Right renal pelvis (tissue), 4 donors: Measurements from ENCODE around the gene SLC7A10. TPM values are rescaled to one million over a fixed set of nuclear protein-coding genes. Genes with fewer than 3 reads are reported as not detected.

Experiments
- DNase-seq, 4 donors: peaks; one replicate each; pipeline ENCODE4 v3.0.0-alpha.2; 2013; ENCODE audit warnings: low read depth in 4 of 4, low spot score in 3 of 4, missing footprints in 1 of 4
- polyA plus RNA-seq, 4 donors: library from polyadenylated mRNA; unstranded; fragments of 120-200 nt; gene quantifications; one replicate each; pipeline ENCODE4 v1.2.1, GENCODE V29; 2013; ENCODE audit not compliant: insufficient read length in 4 of 4

The SLC7A10 gene
- polyA plus RNA-seq: under 1 TPM; 0.27 to 0.54 (median 0.40) TPM

DNA sequence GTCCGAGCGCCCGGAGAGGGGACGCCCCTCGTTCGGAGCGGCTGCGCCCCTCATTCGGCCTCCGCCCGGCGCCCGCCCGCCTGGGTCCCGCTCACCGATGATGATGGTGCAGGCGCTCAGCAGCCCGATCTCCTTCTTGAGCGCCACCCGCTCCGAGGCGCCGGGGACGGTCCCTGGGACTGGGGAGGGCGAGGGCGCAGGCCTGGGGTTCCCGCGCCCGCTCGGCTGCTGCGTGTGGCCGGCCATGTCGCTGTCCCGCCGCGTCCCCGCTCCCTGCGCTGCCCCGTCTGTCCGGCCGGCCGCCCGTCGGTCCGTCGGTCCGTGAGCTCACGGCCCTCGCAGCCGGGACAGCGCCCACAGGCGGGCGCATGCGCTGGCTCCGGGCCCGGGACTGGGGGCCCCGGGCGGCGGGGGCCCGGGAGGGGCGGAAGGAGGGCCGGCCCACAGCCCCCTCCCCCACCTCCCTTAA, at the start of gene SLC7A10:
SLC7A10 (minus strand) TSS at position 393 of the 469 bp plus-strand sequence; CDS start at position 246, 147 bp downstream.
- no peak for DNase-seq

DNA sequence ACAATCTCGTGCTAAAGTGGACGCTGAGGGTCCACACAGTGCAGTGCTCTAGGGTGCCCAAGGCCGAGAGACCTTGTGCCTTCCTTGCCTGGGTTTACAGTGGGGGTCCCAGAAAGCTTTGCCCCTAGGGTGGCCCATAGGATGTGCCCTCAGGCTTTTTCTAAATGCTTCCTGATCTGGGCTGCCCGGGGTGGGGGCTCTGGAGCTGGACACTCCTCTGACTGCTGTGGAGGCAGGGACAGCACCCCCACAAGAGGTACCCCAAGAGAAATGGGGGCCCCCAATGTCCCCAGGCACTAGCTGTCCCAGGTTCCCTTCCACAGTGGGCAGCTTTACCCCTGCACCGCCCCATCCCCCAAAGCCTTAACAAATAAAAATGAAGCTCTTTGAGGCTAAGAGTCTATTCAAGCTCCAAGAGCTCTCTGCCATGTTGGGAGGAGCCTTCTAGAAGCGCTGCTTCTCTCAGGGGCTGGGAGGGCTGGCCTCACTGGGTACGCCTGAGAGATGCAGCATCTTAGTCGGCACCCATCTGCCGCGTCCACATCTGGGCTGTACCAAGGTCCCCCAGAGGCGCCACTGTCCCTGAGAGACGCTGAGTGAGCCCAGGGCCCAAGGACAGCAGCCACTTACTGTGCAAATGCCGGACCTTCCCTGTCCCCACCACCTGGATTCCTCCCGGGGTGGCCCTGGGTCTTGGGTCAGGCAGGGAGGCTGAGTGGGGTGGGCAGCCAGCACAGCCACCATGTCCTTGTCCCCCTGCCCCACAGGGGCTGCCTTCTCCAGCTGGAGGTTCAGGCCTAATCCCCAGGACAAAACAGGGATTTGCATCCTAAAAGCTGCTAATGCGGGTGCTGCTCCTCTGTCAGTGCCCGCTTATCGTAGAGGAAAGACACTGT, 49.3 kb upstream of the SLC7A10 start:
- DNase-seq: no peak

DNA sequence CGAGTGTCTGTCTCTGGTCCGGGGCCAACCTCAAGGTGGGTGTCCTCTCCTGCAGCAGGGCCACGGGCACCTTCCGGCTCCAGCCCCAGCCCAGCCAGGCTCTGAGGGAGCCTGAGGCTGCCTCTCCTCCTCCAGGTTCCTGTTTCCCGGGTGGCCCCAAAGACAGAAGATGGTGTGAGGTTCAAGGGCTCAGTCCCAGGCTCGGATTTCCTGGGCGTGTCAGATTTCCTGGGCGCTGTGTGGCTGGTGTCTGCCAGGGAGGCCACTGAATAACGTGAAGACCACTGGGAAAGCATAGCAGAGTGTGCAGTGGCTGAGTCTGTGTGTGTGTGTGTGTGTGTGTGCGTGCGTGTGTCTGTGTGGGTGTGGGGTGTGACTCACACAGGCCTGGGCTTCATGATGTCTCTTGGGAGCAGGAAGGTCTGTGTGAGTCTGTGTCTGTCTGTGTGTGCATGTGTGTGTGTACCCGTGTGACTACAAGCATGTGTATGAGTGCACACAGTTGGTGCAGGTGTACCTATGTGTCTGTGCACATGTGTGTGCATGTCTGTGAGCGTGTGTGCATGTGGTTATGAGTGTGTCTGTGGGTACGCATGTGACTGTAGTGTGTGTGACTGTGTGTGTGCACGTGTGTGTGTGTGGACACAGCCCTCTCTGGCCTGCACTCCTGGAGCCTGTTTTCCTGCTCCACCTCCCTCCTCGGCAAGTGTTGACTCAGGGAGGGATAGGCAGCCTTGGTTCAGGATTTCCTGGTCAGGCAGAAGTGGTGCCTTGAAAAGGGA, 48.4 kb upstream of the SLC7A10 start:
- DNase-seq: no peak

DNA sequence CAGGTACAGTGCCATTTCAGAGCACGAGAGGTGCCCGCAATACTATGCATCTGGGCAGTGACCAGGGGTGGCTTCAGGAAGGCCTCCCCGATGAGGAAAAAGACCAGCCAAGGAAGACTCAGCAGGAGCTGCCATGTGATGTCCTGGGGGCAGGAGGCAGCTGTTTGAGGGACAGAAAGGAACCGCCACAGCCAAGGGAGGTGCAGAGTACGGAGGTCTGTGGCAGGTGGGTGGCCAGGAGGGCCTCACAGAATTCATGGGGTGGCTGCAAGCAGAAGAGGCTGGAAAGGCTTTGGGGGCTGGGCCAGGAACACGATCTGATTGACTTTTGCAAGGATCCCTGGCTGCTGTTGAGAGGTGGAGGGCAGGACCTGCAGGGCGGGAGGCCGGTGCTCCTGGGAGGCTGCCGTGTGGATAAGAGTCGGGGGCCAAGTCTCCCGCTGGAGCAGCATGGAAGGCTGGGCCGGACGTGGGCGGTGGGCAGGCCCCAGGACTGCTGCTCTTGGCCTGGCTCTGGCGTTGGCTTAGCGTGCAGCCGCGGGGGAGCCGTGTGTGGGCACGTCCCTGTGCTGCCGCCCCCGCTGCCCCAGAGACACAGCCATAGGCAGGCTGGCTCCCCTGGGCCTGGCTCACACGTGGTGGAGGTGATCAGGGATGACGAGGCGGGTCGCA, 47.6 kb upstream of the SLC7A10 start:
- DNase-seq: no peak

DNA sequence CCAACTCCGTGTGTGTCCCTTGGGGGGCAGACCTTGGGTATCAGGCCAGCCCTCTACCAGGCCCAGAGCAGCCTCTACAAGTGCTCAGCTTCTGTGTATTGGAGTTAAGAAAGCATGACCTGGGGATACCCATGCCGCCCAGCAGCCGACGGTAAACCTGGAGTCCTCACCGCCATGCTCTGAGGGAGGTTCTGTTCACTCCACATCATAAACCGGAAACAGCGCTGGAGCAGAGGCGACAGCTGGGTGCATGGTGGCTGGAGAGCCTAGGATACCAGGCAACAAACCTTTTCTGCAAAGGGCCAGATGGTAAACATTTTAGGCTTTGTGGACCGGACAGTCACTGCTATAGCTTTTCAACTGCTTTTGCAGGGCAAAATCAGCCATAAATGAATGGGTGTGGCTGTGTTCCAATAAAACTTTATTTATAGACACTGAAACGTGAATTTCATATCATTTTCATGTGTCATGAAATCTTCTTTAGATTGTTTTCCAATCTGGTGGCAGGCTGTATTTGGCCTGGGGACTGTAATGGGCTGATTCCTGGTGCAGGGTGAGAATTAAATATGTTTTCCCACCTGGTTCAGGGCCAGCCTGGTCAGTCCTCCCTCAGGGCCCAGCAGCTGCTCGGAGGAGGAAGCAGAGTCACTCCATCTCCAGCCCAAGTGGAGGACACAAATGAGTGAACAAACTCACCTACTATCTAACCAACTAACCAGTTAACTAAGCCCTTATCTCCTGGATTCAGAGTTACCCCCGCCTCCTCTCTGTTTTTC, 45.8 kb upstream of the SLC7A10 start:
- DNase-seq: no peak

DNA sequence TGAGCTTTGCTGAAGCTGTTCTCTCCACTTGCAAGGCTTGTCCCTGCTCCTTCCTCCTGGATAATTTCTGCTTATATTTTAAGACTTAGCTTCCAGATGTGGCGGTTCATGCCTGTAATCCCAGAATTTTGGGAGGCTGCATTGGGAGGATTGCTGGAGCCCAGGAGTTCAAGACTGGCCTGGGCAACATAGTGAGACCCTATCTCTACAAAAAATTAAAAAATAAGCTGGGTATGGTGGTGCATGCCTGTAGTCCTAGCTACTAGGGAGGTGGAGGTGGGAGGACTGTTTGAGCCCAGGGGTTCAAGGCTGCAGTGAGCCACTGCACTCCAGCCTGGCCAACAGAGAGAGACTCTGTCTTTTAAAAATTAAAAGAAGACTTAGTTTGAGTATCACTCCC, 45.1 kb upstream of the SLC7A10 start:
- DNase-seq: no peak

DNA sequence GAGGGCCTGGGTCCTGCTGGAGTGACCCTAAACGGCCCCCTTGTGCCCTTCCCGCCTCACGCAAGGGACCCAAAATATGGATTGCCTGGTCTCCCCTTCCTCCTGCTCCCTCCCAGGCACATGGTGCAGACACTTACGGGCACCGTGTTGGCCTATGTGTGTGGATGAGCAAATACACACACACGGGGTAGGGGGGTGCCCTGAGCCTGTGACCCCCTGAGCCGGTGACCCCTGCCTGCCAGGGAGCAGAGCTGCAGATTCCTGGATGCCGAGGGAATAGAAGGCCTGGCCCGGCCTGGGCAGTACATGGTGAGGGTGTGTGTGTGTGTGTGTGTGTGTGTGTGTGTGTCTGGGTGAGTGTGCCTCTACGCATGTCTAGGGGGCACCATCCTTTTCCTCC, 43.4 kb upstream of the SLC7A10 start:
- no peak for DNase-seq

DNA sequence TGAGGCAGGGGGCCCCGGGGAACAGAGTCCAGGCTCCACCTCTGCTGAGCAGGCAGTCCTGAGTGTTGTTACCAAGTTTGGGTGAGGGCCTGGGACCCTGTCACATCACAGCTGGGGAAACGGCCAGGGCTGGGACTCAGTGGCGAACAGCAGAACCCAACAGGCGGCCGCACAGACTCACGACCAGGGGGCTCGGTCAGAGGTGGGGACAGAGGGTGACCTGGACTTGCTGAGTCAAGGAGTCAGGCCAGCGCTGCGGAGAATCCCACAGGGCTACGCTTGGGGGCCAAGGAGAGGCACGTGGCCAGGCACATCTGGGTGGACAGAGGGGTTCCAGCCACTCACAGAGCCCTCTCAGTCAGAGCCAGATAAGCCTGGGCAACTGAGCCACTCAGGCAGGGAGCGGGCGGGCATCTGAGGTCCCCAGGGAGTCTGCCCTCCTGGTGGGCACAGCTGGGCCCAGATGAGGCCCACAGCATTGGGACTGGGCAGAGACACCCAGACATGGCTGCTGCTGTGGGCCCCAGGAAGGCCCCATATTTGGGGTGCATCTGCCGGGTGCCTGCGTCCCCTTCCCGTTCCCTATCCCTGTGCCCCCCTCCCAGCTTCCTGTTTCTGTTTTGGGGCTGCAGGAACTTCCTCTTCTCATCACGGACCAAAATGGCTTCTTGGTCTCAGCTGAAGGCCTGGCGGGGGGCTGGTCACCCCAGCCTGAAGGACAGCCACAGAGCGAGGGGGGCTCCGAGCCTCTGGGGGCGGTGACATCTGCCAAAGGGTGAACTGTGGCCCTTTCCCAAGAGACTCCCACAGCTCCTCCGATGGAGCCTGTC, 42.7 kb upstream of the SLC7A10 start:
- no peak for DNase-seq

DNA sequence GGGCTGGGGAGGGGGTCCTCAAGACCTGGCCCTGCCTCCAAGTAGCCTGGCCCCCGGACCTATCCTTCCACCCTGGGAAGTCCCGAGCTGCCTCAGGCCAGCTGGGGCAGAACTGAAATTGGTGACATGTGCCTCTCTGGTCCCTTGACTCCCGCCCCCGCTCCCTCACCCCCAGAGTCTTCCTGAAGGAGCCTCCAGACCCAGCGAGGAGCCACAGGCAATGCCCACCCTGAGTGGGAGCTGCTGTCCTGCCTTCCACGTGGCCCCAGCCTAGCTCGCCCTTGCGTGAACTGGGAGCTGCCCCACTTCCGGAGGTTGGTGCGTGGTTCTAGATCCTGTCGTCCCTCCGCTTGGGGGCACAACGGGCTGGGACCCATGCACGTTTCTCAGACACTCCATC, 42.1 kb upstream of the SLC7A10 start:
- no peak for DNase-seq

DNA sequence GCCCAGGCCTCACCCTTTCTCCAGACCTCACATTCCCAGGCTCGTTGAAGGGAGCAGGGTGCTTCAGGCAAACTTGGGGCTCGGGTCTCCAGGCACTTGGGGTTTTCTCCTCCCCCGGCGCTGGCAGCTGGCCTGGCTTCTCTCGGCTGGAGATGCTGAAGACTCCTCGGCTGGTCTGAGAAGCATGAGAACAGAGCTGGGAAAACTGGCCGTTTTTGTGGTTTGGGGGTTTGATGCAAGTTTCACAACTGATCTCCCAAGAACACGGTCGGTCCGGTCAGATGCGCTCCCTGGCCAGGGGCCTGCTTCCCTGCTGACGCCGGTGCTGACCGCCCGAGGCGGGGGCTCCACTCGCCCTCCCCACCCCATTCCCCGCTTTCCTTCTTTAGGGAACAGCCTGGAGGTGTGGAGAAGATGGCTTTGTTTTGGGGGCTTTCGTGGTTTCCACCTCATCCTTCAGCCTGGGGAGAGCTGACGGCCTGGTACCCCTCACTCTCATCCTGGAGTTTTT, 41.4 kb upstream of the SLC7A10 start:
- DNase-seq: no peak

DNA sequence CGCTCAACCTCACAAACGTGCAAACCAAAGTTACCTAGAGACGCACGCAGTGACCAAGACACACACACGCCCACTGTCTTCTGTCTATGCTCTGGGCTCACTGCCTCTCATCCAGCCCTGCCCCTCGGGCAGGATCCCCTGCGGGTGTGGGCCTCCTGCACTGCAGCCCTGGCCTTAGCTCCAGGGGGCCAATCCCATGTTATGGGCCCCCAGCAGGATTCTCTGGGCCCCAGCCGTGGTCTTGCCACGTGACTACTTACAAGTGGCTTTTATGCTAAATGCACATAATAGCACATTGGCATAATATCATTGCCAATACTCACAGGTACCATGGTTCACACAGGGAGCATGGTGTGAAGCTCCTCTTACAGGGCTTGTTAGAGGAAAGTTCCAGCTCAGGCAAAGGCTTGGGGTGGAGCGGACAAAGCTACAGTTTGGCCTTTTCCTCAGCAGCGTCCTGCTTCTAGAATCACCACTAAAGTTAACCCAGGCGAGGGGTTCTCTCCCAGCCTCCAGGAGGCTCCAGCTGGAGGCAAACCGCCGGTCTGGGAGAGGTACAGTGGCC, 39.3 kb upstream of the SLC7A10 start:
- no peak for DNase-seq

DNA sequence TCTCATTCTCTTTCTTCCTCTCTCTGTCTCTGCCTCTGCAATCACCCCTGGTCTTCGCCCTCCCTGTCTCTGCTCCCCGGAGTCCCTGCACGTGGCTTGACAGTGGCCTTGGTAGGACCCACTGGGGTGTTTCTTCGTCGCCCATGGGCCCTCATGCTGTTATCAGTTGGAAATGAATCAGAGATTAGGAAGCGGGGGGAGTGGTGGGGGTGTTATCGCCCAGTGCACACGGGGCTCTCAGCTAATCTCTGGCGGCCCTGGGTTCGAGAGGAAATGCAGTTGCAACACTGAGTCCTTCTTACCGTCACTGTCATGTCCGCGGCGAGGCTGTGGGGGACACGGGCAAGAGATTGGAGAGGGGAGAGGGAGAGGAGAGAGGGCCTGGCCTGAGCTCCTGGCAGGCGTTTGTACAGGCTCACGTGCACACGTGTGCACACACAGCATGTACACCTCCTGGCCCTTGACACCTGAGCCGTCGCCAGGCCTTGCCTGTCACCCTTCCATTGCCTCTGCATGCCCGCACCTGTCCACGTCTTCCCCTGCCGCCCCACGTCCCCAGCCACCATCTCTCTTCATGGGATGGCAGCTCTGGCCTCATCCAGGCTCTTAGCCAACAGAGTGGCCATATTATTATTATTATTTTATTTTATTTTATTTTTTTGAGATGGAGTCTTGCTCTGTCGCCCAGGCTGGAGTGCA, 37.8 kb upstream of the SLC7A10 start:
- DNase-seq: no peak

DNA sequence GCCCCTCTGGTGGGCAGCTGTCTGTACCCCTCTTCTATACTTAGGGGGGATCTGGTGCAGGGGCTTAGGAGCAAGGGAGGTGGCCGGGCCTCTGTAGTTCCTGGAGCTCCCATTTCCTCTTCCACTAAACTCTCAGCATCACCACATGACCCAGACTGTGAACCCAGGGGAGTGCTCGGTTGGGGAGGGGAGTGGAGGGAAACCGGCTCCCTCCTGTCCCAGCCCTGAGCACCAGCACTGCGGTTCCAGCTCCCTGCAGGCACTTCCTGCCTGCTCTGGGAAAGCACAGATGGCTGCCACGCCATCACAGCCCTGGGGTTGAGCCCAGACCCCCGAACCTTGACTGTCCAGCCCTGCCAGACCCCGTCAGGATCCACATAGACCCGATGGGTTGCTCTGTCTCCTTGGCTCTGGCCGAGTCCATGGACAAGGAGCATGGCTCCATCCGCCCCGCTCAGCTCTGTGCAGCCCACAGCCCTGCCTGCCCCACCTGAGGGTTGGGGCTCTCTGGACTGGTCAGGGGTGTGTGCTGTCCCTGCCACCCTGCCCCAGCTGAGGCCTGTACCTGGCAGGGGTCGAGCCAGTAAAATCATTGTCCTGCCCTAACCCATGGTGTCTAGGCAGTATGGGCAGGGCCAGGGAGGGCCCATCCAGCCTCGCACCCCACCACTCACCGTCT, 36.0 kb upstream of the SLC7A10 start:
- no peak for DNase-seq

DNA sequence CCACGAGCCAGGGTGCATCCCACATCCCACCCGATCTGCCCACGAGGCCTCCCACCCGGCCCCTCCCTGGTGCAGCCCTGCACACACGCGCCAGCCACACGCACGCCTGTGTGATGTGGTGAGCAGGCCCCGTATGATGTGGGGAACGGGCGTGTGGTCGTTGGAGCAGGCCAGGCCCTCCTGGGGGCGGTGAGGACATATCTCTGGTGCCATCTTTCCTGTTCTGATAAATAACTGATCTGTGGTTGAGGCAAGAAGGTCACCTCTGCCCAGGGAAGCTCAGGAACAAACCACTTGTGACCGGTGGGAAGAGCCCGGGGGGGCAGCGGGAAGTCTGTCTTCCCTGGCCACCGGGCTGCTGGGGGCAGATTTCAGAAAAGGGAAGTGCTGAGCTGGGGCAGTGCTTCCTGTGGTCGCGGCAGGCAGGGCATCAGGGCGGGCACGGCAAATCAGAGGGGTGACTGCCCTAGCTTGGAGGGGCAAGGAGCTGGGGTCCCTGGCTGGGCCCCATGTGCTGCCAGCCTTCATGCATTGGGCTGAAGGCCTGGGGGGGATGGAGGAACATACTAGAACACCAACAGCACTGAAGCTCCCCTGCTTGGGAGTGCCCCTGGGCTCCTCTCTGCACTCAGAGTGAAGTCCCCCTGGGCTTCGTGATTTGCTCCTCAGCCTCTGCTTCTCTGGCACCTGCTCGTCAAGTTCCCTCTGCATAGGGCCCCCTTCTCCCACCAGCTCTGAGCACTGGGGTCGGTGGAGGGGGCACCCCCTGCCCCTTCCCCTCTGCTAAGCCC, 35.2 kb upstream of the SLC7A10 start:
- DNase-seq: no peak

DNA sequence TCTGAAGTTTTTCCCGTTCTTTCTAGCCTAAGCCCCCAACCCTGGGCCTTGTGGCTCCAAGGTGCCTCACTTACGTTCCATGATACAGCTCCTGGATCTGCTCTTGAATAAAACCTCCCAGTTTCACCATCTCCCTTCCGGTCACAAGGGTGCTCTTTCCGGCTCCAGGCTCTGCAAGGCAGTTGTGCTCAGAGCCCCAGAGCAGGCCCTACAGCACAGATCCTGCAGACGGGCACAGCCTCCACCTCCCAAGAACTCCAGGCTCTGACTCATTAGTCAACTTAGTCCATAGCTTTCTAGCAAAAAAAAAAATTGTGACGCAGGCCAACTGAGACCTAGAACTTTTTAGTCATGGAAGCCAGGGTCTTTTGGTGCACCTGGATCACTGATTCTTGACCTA, 33.9 kb upstream of the SLC7A10 start:
- no peak for DNase-seq

DNA sequence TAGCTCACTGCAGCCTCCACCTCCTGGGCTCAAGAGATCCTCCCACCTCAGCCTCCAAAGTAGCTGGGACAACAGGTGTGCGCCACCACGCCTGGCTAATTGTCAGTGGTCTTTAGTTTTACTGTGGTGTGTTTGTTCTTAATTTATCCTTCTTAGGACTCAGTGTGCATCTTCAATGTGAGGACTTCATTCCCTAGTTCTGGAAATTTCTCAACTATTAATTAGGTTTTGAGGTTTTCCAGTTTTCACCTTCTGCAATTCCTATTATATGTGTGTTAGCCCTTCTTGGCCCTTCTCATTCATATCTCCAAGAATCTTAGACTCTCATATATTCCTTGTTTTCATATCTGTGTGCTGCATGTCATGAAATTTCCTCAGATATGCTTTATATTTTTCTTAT, 32.2 kb upstream of the SLC7A10 start:
- DNase-seq: no peak

DNA sequence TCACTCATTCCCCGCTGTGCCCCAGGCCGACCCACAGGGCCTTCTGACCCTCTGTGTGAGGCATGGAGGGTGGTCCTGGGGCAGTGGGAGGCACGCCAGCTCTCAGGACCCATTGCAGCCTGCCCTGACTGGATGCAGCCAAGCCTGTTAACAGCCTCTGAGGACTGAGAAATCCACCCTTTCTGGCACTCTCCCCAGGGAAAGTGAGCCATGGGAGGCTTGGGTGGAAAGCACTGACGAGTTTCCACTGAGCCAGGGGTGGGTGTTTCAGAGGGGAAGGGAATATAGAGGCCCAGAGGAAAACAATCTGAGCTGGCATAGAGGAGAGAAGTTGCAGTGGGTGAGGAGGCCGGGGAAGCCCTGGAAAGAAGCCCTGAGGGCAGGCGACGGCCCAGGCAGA, 30.6 kb upstream of the SLC7A10 start:
- no peak for DNase-seq
